HG02981 (cell line): ENCODE measurements around the gene SBF2.

Experiments
- ATAC-seq: cut with Tn5 transposase; IDR thresholded peaks from one replicate; pipeline ENCODE4 v1.9.1; 2021; ENCODE audit warnings: mild to moderate bottlenecking, moderate library complexity; ENCODE audit not compliant: unreplicated experiment

SBF2 gene

GRCh38 chr11:10317776-10318526 lies 23.9 kb upstream of the SBF2 start:
- ATAC-seq: peak; percentile 53

GRCh38 chr11:10317151-10317755 lies 23.2 kb upstream of the SBF2 start:
- ATAC-seq: no peak

- ATAC-seq: no peak
Observed at GRCh38 chr11:10315083-10315482, 21.1 kb upstream of the SBF2 start.

GRCh38 chr11:10314199-10315072 lies 20.4 kb upstream of the SBF2 start:
- peak; percentile 67 for ATAC-seq

- ATAC-seq: no peak
Observed at GRCh38 chr11:10311802-10312201, 17.8 kb upstream of the SBF2 start.

- no peak for ATAC-seq
Observed at GRCh38 chr11:10310301-10310841, 16.4 kb upstream of the SBF2 start.

GRCh38 chr11:10309163-10310093 lies 15.4 kb upstream of the SBF2 start:
- ATAC-seq: no peak

GRCh38 chr11:10308201-10308954 lies 14.4 kb upstream of the SBF2 start:
- ATAC-seq: no peak

GRCh38 chr11:10307400-10308200 lies 13.6 kb upstream of the SBF2 start:
- peak; percentile 67 for ATAC-seq

- no peak for ATAC-seq
Observed at GRCh38 chr11:10307022-10307399, 13.0 kb upstream of the SBF2 start.

- no peak for ATAC-seq
Observed at GRCh38 chr11:10305964-10306918, 12.2 kb upstream of the SBF2 start.

- ATAC-seq: no peak
Observed at GRCh38 chr11:10305262-10305963, 11.4 kb upstream of the SBF2 start.

- ATAC-seq: no peak
Observed at GRCh38 chr11:10304495-10305261, 10.7 kb upstream of the SBF2 start, which contains the start of gene ADM. Gene ADM (plus strand): TSS chr11:10305073. CDS start chr11:10305701, 628 bp downstream.

- no peak for ATAC-seq
Observed at GRCh38 chr11:10303558-10304363, 9.7 kb upstream of the SBF2 start.
